Caco-2 (cell line): Measurements from ENCODE around the gene ANTXR2. TPM values are rescaled to one million over a fixed set of nuclear protein-coding genes. Genes with fewer than 3 reads are reported as not detected.

Experiments
- BruUV-seq: library from RNA; stranded (reverse); fragments of 400-500 nt; replicated peaks from 2 replicates; lab custom pipeline; 2021; lab: Mats Ljungman, UMichigan
- CTCF ChIA-PET: fragments of 300-600 bp; sonication (Branson Sonifier 250); formaldehyde crosslinking; loops from one replicate; lab custom pipeline; 2022; ENCODE audit warnings: antibody characterized with exemption; lab: Charles Lee
- POLR2A ChIA-PET: fragments of 300-600 bp; sonication (Branson Sonifier 250); formaldehyde crosslinking; loops from one replicate; lab custom pipeline; 2022; ENCODE audit warnings: antibody characterized with exemption; lab: Charles Lee
- DNase-seq, 2 experiments: peaks; one replicate each; pipeline versions ENCODE4 v3.0.0 to v3.0.0-alpha.2; 2020 to 2022
- H3K27me3 ChIP-seq: replicated peaks from 2 replicates; pipeline ENCODE4 v1.6.0; 2011; ENCODE audit warnings: low read length; ENCODE audit not compliant: control insufficient read depth, insufficient read depth
- H3K36me3 ChIP-seq: 2 replicates; pipeline ENCODE4 v1.5.1; 2011; ENCODE audit warnings: low read length; ENCODE audit not compliant: control insufficient read depth, insufficient read depth
- H3K4me1 ChIP-seq: fragments of 250-450 bp; sonication (Bioruptor Pico); 2 replicates; pipeline ENCODE4 v1.5.1; 2020; ENCODE audit warnings: mild to moderate bottlenecking
- H3K4me3 ChIP-seq: 2 replicates; pipeline ENCODE4 v1.5.1; 2011; ENCODE audit warnings: low read depth, mild to moderate bottlenecking, control low read depth, low read length
- H3K9me3 ChIP-seq: fragments of 250-450 bp; sonication (Bioruptor Pico); 2 replicates; pipeline ENCODE4 v1.5.1; 2020; ENCODE audit warnings: mild to moderate bottlenecking, moderate library complexity
- H3K27ac Mint-ChIP-seq: one replicate; pipeline ENCODE4 v1.8.0; 2022; ENCODE audit warnings: mixed read lengths; ENCODE audit not compliant: unreplicated experiment
- H3K27me3 Mint-ChIP-seq: one replicate; pipeline ENCODE4 v1.8.0; 2022; ENCODE audit warnings: mixed read lengths; ENCODE audit not compliant: insufficient read depth, unreplicated experiment
- H3K36me3 Mint-ChIP-seq: one replicate; pipeline ENCODE4 v1.8.0; 2022; ENCODE audit warnings: mild to moderate bottlenecking, mixed read lengths; ENCODE audit not compliant: insufficient read depth, unreplicated experiment
- H3K4me1 Mint-ChIP-seq: one replicate; pipeline ENCODE4 v1.8.0; 2022; ENCODE audit warnings: low read depth, mixed read lengths; ENCODE audit not compliant: unreplicated experiment
- H3K4me3 Mint-ChIP-seq: one replicate; pipeline ENCODE4 v1.8.0; 2022; ENCODE audit warnings: mild to moderate bottlenecking, moderate library complexity, mixed read lengths; ENCODE audit not compliant: unreplicated experiment
- H3K9me3 Mint-ChIP-seq: one replicate; pipeline ENCODE4 v1.8.0; 2022; ENCODE audit warnings: mixed read lengths; ENCODE audit not compliant: unreplicated experiment
- intact Hi-C: fragments of 100-400 bp; cut with micrococcal nuclease; formaldehyde crosslinking; loops from one replicate; pipeline ENCODE4 v1.10.0; 2022; ENCODE audit not compliant: unreplicated experiment
- total RNA-seq: library from RNA; stranded (reverse); gene quantifications from 2 replicates; pipeline ENCODE4 v1.2.3, GENCODE V29; 2022
- TF ChIP-seq, protein P1 (sequence below), 2 experiments: fragments of 200-600 bp in 1 of 2; IDR thresholded peaks; 1 replicate in 1 of 2; 2 replicates in 1 of 2; pipeline versions ENCODE4 v1.5.1 to v1.8.0; 2011 to 2022; ENCODE audit warnings: antibody characterized with exemption in 1 of 2, control low read depth in 1 of 2, inconsistent platforms in 1 of 2, low read depth in 1 of 2, low read length in 1 of 2, mild to moderate bottlenecking in 1 of 2, moderate library complexity in 1 of 2; ENCODE audit not compliant: insufficient read depth in 1 of 2, severe bottlenecking in 1 of 2, unreplicated experiment in 1 of 2

ANTXR2 gene
- total RNA-seq, 1 experiment from 2014 or later: 1.4 TPM

DNA sequence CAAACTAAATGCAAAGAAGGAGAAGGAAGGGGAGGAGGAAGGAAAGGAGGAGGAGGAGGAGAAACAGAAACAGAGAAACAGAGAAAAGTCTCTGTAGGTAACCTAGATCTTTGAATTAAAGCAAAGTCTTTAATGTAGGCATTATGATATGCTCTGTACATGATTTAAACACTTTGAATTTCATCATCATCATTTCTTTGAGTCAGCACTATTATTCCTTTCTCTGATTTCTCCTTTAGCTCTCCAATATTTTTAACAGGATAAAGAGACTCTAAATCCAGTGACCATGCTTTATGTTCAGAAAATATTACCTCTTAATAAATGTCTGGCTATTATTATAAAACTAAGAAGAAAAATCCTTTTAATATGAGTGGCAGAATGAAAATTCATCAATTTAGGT, 124.3 kb downstream of the ANTXR2 start:
- H3K9me3 ChIP-seq: no peaks in the 10 kb centered on the region
- TF ChIP-seq, protein P1, sequence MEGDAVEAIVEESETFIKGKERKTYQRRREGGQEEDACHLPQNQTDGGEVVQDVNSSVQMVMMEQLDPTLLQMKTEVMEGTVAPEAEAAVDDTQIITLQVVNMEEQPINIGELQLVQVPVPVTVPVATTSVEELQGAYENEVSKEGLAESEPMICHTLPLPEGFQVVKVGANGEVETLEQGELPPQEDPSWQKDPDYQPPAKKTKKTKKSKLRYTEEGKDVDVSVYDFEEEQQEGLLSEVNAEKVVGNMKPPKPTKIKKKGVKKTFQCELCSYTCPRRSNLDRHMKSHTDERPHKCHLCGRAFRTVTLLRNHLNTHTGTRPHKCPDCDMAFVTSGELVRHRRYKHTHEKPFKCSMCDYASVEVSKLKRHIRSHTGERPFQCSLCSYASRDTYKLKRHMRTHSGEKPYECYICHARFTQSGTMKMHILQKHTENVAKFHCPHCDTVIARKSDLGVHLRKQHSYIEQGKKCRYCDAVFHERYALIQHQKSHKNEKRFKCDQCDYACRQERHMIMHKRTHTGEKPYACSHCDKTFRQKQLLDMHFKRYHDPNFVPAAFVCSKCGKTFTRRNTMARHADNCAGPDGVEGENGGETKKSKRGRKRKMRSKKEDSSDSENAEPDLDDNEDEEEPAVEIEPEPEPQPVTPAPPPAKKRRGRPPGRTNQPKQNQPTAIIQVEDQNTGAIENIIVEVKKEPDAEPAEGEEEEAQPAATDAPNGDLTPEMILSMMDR (IDR thresholded peaks at IDR 0.05; ENCODE audit: insufficient read depth in 1 of 2, low read depth in 1 of 2, low read length in 1 of 2, severe bottlenecking in 1 of 2, unreplicated experiment in 1 of 2): no peak
- no peak overlapping the region for H3K4me3 ChIP-seq
- BruUV-seq: no TSS peak
- intact Hi-C loops: no loop called here
- ChIA-PET CTCF (no interaction called here), POLR2A (no interaction called here)
- H3K36me3 ChIP-seq: no peaks in the 10 kb centered on the region
- Mint-ChIP-seq H3K4me1 (no peaks in the 10 kb centered on the region), H3K27me3 (peaks cover 2% of the 10 kb centered on the region), H3K9me3 (no peaks in the 10 kb centered on the region), H3K27ac (no peak overlapping the region), H3K4me3 (no peak overlapping the region), H3K36me3 (no peaks in the 10 kb centered on the region)
- no peaks in the 10 kb centered on the region for H3K4me1 ChIP-seq
- DNase-seq: no peak
- no peaks in the 10 kb centered on the region for H3K27me3 ChIP-seq

DNA sequence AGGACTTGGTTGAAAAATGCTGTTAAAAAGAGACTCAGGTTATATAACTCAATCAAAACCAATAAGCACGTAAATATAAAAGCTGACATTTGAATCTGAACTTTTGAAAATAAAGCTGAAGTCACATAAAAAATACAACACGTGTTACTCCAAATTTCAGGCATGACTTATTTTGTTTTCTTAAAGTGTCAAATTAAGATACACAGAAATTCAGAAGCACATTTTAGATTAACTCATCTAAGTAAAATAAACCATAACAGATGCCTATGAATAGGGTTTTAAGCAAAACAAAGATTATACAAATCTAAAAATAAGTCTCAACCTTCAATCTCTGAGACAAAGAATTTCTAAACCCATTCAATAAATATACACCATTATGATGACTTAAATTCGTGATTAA, 124.8 kb downstream of the ANTXR2 start:
- H3K27me3 ChIP-seq: no peaks in the 10 kb centered on the region
- no peak overlapping the region for H3K4me3 ChIP-seq
- intact Hi-C loops: no loop called here
- Mint-ChIP-seq H3K9me3 (no peaks in the 10 kb centered on the region), H3K36me3 (no peaks in the 10 kb centered on the region), H3K4me1 (no peaks in the 10 kb centered on the region), H3K27me3 (peaks cover 2% of the 10 kb centered on the region), H3K4me3 (no peak overlapping the region), H3K27ac (no peak overlapping the region)
- no peak for DNase-seq
- no peaks in the 10 kb centered on the region for H3K36me3 ChIP-seq
- BruUV-seq: no TSS peak
- no peaks in the 10 kb centered on the region for H3K4me1 ChIP-seq
- no peaks in the 10 kb centered on the region for H3K9me3 ChIP-seq
- CTCF ChIA-PET: no interaction called here
- TF ChIP-seq, protein P1 (IDR thresholded peaks at IDR 0.05; ENCODE audit: insufficient read depth in 1 of 2, low read depth in 1 of 2, low read length in 1 of 2, severe bottlenecking in 1 of 2, unreplicated experiment in 1 of 2): no peak
- POLR2A ChIA-PET: no interaction called here

DNA sequence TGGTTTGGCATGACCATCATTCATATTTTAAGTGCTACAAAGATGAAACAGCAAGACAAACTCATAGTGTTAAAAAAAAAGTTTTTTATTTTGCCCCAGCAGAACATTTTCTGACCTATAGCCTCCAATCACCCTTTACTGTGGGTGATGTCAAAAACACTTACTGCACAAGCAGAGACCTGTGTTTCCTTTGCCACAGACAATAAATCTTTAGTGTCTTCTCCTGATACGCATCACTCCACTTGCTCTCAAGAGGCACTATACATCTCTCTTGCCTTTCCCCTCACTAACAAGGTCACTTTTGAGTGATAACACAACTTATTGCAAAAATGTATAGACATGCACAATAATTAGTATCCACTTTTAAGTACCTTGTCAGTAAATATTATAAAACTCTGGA, 125.6 kb downstream of the ANTXR2 start:
- no peak overlapping the region for H3K27ac Mint-ChIP-seq
- no TSS peak for BruUV-seq

More for the DNA sequence above, 125.6 kb downstream of the ANTXR2 start:
- H3K4me3 Mint-ChIP-seq: no peak overlapping the region
- ChIA-PET CTCF (no interaction called here), POLR2A (no interaction called here)
- no peaks in the 10 kb centered on the region for H3K36me3 ChIP-seq
- TF ChIP-seq, protein P1 (IDR thresholded peaks at IDR 0.05; ENCODE audit: insufficient read depth in 1 of 2, low read depth in 1 of 2, low read length in 1 of 2, severe bottlenecking in 1 of 2, unreplicated experiment in 1 of 2): no peak
- no peaks in the 10 kb centered on the region for H3K27me3 ChIP-seq
- H3K36me3 Mint-ChIP-seq: no peaks in the 10 kb centered on the region
- peaks cover 2% of the 10 kb centered on the region for H3K27me3 Mint-ChIP-seq
- no peak for DNase-seq
- no peaks in the 10 kb centered on the region for H3K4me1 ChIP-seq
- no peak overlapping the region for H3K4me3 ChIP-seq
- no peaks in the 10 kb centered on the region for H3K9me3 Mint-ChIP-seq
- H3K4me1 Mint-ChIP-seq: no peaks in the 10 kb centered on the region
- intact Hi-C loops: no loop called here
- no peaks in the 10 kb centered on the region for H3K9me3 ChIP-seq
